Posterior vena cava (tissue), 2 donors: Measurements from ENCODE around the gene UBE2J2. TPM values are rescaled to one million over a fixed set of nuclear protein-coding genes. Genes with fewer than 3 reads are reported as not detected.

ENCODE experiments used
- DNase-seq: peaks from one replicate; pipeline ENCODE4 v3.0.0-alpha.2; 2020; ENCODE audit warnings: low spot score
- intact Hi-C, 2 donors: fragments of 100-400 bp; cut with DNase I; formaldehyde crosslinking; loops; one replicate each; pipeline versions ENCODE4 v1.14.1 to v1.14.2; 2022 to 2023
- total RNA-seq, 2 donors: library from RNA; stranded (reverse); fragmentation: NEBNext Ultra II Directional; extraction: Animal tissue kit (Norgen Biotek cat#: 25700); gene quantifications; one replicate each; pipeline ENCODE4 v1.2.1, GENCODE V29; 2021
- donor health status: DM: yes; HTN: yes; CAD: no.
- donor health status: DM: yes; HTN: yes; CAD: no.

UBE2J2 gene
- total RNA-seq, 2 donors from 2014 or later = 29.0 to 32.0 TPM

- intact Hi-C loops = no loop called here
- DNase-seq = no peak
Observed at GRCh38 chr1:1247341-1247913, 26.2 kb downstream of the UBE2J2 start.

- intact Hi-C loops = no loop called here
Observed at GRCh38 chr1:1246577-1247340, 26.9 kb downstream of the UBE2J2 start, which contains the start of gene C1QTNF12. C1QTNF12 (minus strand) TSS chr1:1246722; CDS start chr1:1246690, 32 bp downstream.

DNA sequence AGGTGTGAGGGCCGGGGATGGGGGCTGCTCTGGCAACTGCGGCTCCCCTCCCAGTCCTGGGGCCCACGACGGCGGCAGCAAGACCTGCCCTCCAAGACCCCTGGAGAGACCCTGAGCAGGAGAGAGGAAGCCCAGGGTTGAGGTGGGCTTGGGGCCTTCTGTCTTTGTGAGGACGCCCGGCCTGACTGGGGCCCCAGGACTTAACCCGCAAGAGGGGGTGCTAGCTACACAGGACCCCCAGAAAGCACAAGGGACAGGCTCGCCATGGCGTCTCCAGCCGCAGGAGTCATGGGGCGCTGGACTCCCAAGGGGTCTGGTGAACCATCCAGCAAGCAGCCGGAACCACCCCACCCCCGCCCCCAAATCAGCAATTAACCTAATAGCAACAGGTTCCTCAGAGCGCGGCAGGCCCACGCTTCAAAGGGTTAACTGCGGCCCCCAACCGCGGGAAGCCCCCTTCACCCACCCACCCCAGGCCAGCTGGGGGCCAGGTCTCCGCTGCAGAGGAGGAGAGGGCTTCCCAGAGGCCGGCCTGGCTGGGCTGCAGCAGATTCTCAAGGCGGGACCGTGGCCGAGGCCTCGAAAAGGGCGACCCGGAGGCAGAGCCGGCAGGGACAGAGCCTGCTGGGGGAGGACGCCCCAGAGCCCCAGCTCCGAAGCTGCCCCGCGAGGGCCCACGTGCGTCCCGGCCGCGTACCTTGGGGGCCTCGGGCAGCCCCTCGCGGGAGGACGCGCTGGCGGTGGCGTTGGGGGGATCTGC, 27.7 kb downstream of the UBE2J2 start:
- intact Hi-C loops = no loop called here
- no peak for DNase-seq

More at GRCh38 chr1:1246577-1247340, 26.9 kb downstream of the UBE2J2 start, which contains the start of gene C1QTNF12:
- no peak for DNase-seq

GRCh38 chr1:1245178-1245816, 28.4 kb downstream of the UBE2J2 start:
- no peak for DNase-seq
- intact Hi-C loops = no loop called here

- no peak for DNase-seq
Observed at GRCh38 chr1:1244192-1244811, 29.4 kb downstream of the UBE2J2 start.

GRCh38 chr1:1243807-1244191, 29.9 kb downstream of the UBE2J2 start:
- no peak for DNase-seq
- intact Hi-C loops = no loop called here

More at GRCh38 chr1:1244192-1244811, 29.4 kb downstream of the UBE2J2 start:
- intact Hi-C loops = no loop called here

DNA sequence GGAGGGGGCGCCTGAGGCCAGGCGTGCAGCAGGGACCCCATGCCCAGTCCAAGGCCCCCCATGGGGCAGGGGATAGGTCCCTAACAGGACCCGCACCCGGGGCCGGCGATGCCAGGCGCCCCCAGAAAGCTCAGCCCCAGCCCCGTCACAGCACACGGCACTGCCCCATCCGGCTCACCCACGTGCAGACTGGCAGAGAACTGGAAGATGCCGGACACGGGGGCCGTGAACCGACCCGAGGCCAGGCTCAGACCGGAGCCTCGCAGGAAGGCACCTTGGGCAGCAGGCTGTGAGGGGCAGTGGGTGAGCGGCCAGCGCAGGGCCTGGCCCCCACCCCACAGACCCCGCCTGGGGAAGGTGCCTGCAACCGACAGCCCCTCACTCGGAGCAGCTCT, 30.4 kb downstream of the UBE2J2 start:
- intact Hi-C loops = no loop called here
- no peak for DNase-seq

- DNase-seq = no peak
- intact Hi-C loops = no loop called here
Observed at GRCh38 chr1:1242461-1243265, 31.0 kb downstream of the UBE2J2 start.

GRCh38 chr1:1241588-1242219, 31.9 kb downstream of the UBE2J2 start:
- intact Hi-C loops = no loop called here
- DNase-seq = no peak

GRCh38 chr1:1240822-1241587, 32.6 kb downstream of the UBE2J2 start:
- intact Hi-C loops = no loop called here

GRCh38 chr1:1240348-1240732, 33.3 kb downstream of the UBE2J2 start:
- DNase-seq = no peak
- intact Hi-C loops = no loop called here

More at GRCh38 chr1:1240822-1241587, 32.6 kb downstream of the UBE2J2 start:
- DNase-seq = no peak

GRCh38 chr1:1239614-1240347, 33.9 kb downstream of the UBE2J2 start:
- intact Hi-C loops = no loop called here

DNA sequence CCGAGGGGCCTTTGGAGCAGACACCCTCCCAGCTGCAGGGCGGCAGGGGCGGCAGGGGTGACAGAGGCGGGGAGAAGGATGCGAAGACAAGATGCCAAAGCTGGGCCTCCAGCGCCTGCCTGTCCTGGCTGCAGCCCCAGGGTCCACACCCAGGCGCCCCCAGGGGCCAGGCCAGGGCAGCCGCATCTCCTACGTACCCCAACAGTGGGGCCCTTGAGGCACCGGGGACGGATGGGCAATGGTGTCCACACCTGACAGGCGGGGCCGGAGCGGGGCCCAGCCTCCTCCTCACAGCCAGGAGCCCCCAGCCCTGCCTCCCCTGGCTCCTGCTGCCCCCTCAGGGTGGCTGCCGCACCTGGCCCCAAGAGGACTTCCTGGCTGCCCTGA, 34.4 kb downstream of the UBE2J2 start:
- intact Hi-C loops = no loop called here
- DNase-seq = no peak

More at GRCh38 chr1:1239614-1240347, 33.9 kb downstream of the UBE2J2 start:
- no peak for DNase-seq

GRCh38 chr1:1238702-1239178, 34.9 kb downstream of the UBE2J2 start:
- intact Hi-C loops = no loop called here
- no peak for DNase-seq

- no peak for DNase-seq
- intact Hi-C loops = no loop called here
Observed at GRCh38 chr1:1237874-1238701, 35.6 kb downstream of the UBE2J2 start.
